K562 (cell line): Measurements from ENCODE around the gene PRPF6. TPM values are rescaled to one million over a fixed set of nuclear protein-coding genes. Genes with fewer than 3 reads are reported as not detected.

ENCODE experiments used
- ARID4B ChIP-seq: sonication (generic); formaldehyde crosslinking; IDR thresholded peaks from 2 replicates; pipeline ENCODE4 v1.8.0; 2022; ENCODE audit warnings: mild to moderate bottlenecking, missing genetic modification reagents
- ATF3 ChIP-seq, 2 experiments: fragments of 450-650 bp in 1 of 2; sonication (generic) in 1 of 2; formaldehyde crosslinking in 1 of 2; IDR thresholded peaks in 1 of 2; conservative IDR thresholded peaks in 1 of 2; 2 replicates each; pipeline versions ENCODE4 v1.6.1 to v1.8.1; 2016 to 2023; ENCODE audit warnings: mild to moderate bottlenecking in 2 of 2, moderate library complexity in 2 of 2, inconsistent platforms in 1 of 2, missing genetic modification reagents in 1 of 2
- BCL6 ChIP-seq: fragments of 250-450 bp; sonication (Bioruptor Pico); IDR thresholded peaks from 2 replicates; pipeline ENCODE4 v1.4.0; 2020
- ERF ChIP-seq: fragments of 450-650 bp; formaldehyde crosslinking; IDR thresholded peaks from 2 replicates; pipeline ENCODE4 v1.4.0; 2020; ENCODE audit warnings: mild to moderate bottlenecking, mixed read lengths
- FOSL1 ChIP-seq: fragments of 200-800 bp; sonication (Bioruptor generic); conservative IDR thresholded peaks from 2 replicates; pipeline ENCODE4 v1.6.1; 2016; ENCODE audit warnings: missing genetic modification characterization, missing compliant biosample characterization
- HNRNPLL ChIP-seq: fragments of 200-400 bp; formaldehyde crosslinking; IDR thresholded peaks from 2 replicates; pipeline ENCODE4 v1.6.1; 2017; ENCODE audit warnings: low read length, low read depth, mild to moderate bottlenecking; ENCODE audit not compliant: poor library complexity, severe bottlenecking
- JUNB ChIP-seq: fragments of 450-650 bp; formaldehyde crosslinking; conservative IDR thresholded peaks from 2 replicates; pipeline ENCODE4 v1.4.0; 2020; ENCODE audit warnings: mild to moderate bottlenecking
- MEF2D ChIP-seq: conservative IDR thresholded peaks from 2 replicates; pipeline ENCODE4 v1.6.1; 2016; ENCODE audit warnings: low read depth, missing genetic modification characterization, missing compliant biosample characterization
- MEIS2 ChIP-seq: fragments of 450-650 bp; IDR thresholded peaks from 2 replicates; pipeline ENCODE4 v1.6.1; 2014; ENCODE audit warnings: mild to moderate bottlenecking; ENCODE audit not compliant: partially characterized antibody
- POLR2A ChIP-seq: fragments of 450-650 bp; conservative IDR thresholded peaks from 2 replicates; pipeline ENCODE4 v1.6.1; 2016
- SIN3B ChIP-seq: fragments of 450-650 bp; IDR thresholded peaks from 2 replicates; pipeline ENCODE4 v1.6.1; 2017; ENCODE audit warnings: low read depth, mild to moderate bottlenecking, moderate library complexity
- STAT5A ChIP-seq: IDR thresholded peaks from 2 replicates; pipeline ENCODE4 v1.6.1; 2012; ENCODE audit warnings: low read length, inconsistent platforms, borderline replicate concordance
- XRCC5 ChIP-seq: fragments of 200-400 bp; formaldehyde crosslinking; IDR thresholded peaks from 2 replicates; pipeline ENCODE4 v1.6.1; 2017; ENCODE audit warnings: low read depth, mild to moderate bottlenecking, low read length
- ZBTB49 ChIP-seq: sonication (generic); formaldehyde crosslinking; IDR thresholded peaks from 2 replicates; pipeline ENCODE4 v1.8.0; 2022; ENCODE audit warnings: missing genetic modification reagents, mild to moderate bottlenecking, borderline replicate concordance
- ZFX ChIP-seq: sonication (generic); formaldehyde crosslinking; IDR thresholded peaks from 2 replicates; pipeline ENCODE4 v1.8.0; 2022; ENCODE audit warnings: mild to moderate bottlenecking, missing genetic modification reagents, moderate library complexity
- ZNF143 ChIP-seq: sonication (generic); formaldehyde crosslinking; IDR thresholded peaks from 2 replicates; pipeline ENCODE4 v1.9.0; 2022; ENCODE audit warnings: mild to moderate bottlenecking, missing genetic modification reagents
- ZNF740 ChIP-seq, 3 experiments: fragments of 200-800 bp in 1 of 3; sonication (Bioruptor generic) in 1 of 3; sonication (generic) in 1 of 3; formaldehyde crosslinking in 1 of 3; IDR thresholded peaks; 2 replicates each; pipeline versions ENCODE4 v1.6.1 to v1.8.0; 2016 to 2022; ENCODE audit warnings: mild to moderate bottlenecking in 2 of 3, missing compliant biosample characterization in 2 of 3, missing genetic modification characterization in 2 of 3, missing genetic modification reagents in 1 of 3
- polyA plus RNA-seq, 8 experiments: library from polyadenylated mRNA; depleted of rRNA in 4 of 8; stranded (reverse) in 5 of 8; unstranded in 3 of 8; fragments of >200 nt; fragmentation: Nextera tagmentation in 2 of 8; fragmentation: Illumina TruSeq in 1 of 8; extraction: Ambion mirVana in 2 of 8; extraction: Trizol in 1 of 8; gene quantifications; 2 replicates each; pipeline versions ENCODE4 v1.2.1 to v1.2.3, GENCODE V29; 2011 to 2014; ENCODE audit warnings: inconsistent platforms in 1 of 8, missing spikeins in 1 of 8
- total RNA-seq, 7 experiments: library from RNA; depleted of rRNA in 6 of 7; stranded (reverse); fragments of >200 nt in 6 of 7; fragmentation: Illumina TruSeq in 2 of 7; extraction: Trizol in 2 of 7; gene quantifications; 2 replicates each; pipeline versions ENCODE4 v1.2.1 to v1.2.3, GENCODE V29; 2011 to 2021; ENCODE audit warnings: low replicate concordance in 1 of 7

Gene PRPF6
- total and polyA plus RNA-seq, 9 of the 15 experiments (the other 6 are each of a cell fraction or from before 2014, with no cell fraction given) = 4.2 to 83.2 (median 59.9) TPM

- TF ChIP-seq ATF3 (IDR thresholded peaks at IDR 0.05) (peak; percentile 76), ATF3 (CRISPR knock-in tag; conservative IDR thresholded peaks at IDR 0.05) (no peak), XRCC5 (0 out of 2 replicates have a peak, but pooled peaks have one; percentile 12), ZNF740 (CRISPR knock-in tag; IDR thresholded peaks at IDR 0.05) (peak; percentile 85; the same call in 1 of the 2 replicates), ZNF740 (tag; IDR thresholded peaks at IDR 0.05) (peak in 1 of 2 experiments; percentile 79; a peak in 2 of 4 replicates), MEIS2 (no peak), ZFX (CRISPR knock-in tag) (peak; percentile 32; the same call in 1 of the 2 replicates), ZBTB49 (CRISPR knock-in tag) (no peak), ARID4B (CRISPR knock-in tag) (peak; percentile 67; the same call in 1 of the 2 replicates), ERF (CRISPR knock-in tag) (0 out of 2 replicates have a peak, but pooled peaks have one; percentile 62), SIN3B (0 out of 2 replicates have a peak, but pooled peaks have one; percentile 27), STAT5A (no peak), BCL6 (CRISPR knock-in tag) (no peak), ZNF143 (CRISPR knock-in tag) (0 out of 2 replicates have a peak, but pooled peaks have one; percentile 37), HNRNPLL (no peak), JUNB (no peak), FOSL1 (tag) (peak; percentile 67), MEF2D (tag) (no peak), POLR2A (no peak)
Observed at GRCh38 chr20:63968928-63969760, 11.8 kb upstream of the PRPF6 start (continued).
